Activated B cell treated with CpG ODN at 0.5 μM for 24 hours (primary cell): Measurements from ENCODE around the gene MANBA. TPM values are rescaled to one million over a fixed set of nuclear protein-coding genes. Genes with fewer than 3 reads are reported as not detected.

Experiments
- ATAC-seq: fragments of 200-7000 bp; cut with Tn5 transposase; one replicate; pipeline ENCODE4 v1.10.0; 2021; ENCODE audit warnings: low read depth, mild to moderate bottlenecking, moderate library complexity
- CTCF ChIA-PET: fragments of 350-600 bp; sonication (Branson Sonifier 250); formaldehyde crosslinking; loops from one replicate; lab custom pipeline; 2021; ENCODE audit warnings: antibody characterized with exemption; lab: Charles Lee
- POLR2A ChIA-PET: fragments of 350-600 bp; sonication (Branson Sonifier 250); formaldehyde crosslinking; loops from one replicate; lab custom pipeline; 2021; ENCODE audit warnings: antibody characterized with exemption; lab: Charles Lee
- DNase-seq: peaks from one replicate; pipeline ENCODE4 v3.0.0; 2022
- H3K27ac Mint-ChIP-seq: one replicate; pipeline ENCODE4 v1.8.0; 2020; ENCODE audit warnings: mixed read lengths
- H3K27me3 Mint-ChIP-seq: one replicate; pipeline ENCODE4 v1.8.0; 2021; ENCODE audit warnings: mixed read lengths
- H3K36me3 Mint-ChIP-seq: one replicate; pipeline ENCODE4 v1.8.0; 2021; ENCODE audit warnings: low read depth, mixed read lengths
- H3K4me1 Mint-ChIP-seq: one replicate; pipeline ENCODE4 v1.8.0; 2021; ENCODE audit warnings: mixed read lengths
- H3K4me3 Mint-ChIP-seq: one replicate; pipeline ENCODE4 v1.8.0; 2020; ENCODE audit warnings: mild to moderate bottlenecking, mixed read lengths
- H3K9me3 Mint-ChIP-seq: one replicate; pipeline ENCODE4 v1.8.0; 2020; ENCODE audit warnings: mixed read lengths
- intact Hi-C: fragments of 100-400 bp; cut with micrococcal nuclease; formaldehyde crosslinking; loops from one replicate; pipeline ENCODE4 v1.15.1; 2024
- total RNA-seq: library from RNA; stranded (reverse); gene quantifications from 2 replicates; pipeline ENCODE4 v1.2.3, GENCODE V29; 2022
- TF ChIP-seq, protein P1 (sequence below): fragments of 200-600 bp; IDR thresholded peaks from one replicate; pipeline ENCODE4 v1.8.0; 2022; ENCODE audit warnings: antibody characterized with exemption, mild to moderate bottlenecking

The MANBA gene
- total RNA-seq, 1 donor from 2014 or later = 55.3 TPM

DNA sequence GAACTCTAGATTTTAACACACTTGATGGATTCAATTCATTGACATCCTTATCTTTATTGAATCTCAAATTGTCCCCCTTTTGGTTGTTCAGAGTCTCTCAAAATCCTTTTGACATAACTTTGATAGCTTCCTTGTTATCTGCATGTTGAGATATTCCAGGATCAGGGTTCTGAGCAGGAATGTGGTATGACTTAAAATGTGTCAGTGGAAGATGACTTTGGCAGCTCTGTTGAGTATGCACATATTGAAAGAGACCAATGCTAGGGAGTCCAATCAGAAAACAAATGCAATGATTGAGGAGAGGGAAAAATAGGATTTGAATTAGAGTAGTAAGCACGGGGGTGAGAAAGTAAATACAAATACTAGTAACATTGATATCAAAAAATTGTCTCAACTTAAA is 93.8 kb downstream of the MANBA start:
- ChIA-PET CTCF (no interaction called here), POLR2A (no interaction called here)
- Mint-ChIP-seq H3K4me3 (no peak overlapping the region), H3K27me3 (no peaks in the 10 kb centered on the region), H3K9me3 (no peaks in the 10 kb centered on the region), H3K36me3 (peaks cover 70% of the 10 kb centered on the region), H3K27ac (no peak overlapping the region), H3K4me1 (no peaks in the 10 kb centered on the region)
- TF ChIP-seq, protein P1, sequence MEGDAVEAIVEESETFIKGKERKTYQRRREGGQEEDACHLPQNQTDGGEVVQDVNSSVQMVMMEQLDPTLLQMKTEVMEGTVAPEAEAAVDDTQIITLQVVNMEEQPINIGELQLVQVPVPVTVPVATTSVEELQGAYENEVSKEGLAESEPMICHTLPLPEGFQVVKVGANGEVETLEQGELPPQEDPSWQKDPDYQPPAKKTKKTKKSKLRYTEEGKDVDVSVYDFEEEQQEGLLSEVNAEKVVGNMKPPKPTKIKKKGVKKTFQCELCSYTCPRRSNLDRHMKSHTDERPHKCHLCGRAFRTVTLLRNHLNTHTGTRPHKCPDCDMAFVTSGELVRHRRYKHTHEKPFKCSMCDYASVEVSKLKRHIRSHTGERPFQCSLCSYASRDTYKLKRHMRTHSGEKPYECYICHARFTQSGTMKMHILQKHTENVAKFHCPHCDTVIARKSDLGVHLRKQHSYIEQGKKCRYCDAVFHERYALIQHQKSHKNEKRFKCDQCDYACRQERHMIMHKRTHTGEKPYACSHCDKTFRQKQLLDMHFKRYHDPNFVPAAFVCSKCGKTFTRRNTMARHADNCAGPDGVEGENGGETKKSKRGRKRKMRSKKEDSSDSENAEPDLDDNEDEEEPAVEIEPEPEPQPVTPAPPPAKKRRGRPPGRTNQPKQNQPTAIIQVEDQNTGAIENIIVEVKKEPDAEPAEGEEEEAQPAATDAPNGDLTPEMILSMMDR = no peak
- DNase-seq = no peak
- ATAC-seq = no peak
- intact Hi-C loops = no loop called here

DNA sequence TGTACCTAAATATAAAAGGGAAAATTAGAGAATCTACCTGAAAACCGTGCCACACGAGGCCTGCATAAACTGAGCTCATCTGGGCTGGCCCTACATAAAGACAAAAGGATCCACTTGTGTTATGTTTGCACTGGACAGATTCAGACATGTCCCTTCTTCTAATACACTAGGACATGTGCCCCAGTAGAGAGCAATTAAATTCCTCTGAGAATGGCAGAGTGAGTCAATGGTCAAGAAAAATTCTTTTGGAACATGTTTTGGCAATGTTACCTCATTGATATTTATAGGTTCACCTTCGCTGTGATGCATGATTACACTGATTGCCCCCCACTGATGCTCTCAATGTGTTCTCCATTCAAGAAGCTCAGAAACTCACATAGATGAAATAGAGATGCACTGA is 95.2 kb downstream of the MANBA start:
- POLR2A ChIA-PET = no interaction called here
- no peak overlapping the region for H3K27ac Mint-ChIP-seq
- intact Hi-C loops = no loop called here
- ATAC-seq (no peak), DNase-seq (no peak)
- no peaks in the 10 kb centered on the region for H3K9me3 Mint-ChIP-seq
- CTCF ChIA-PET = no interaction called here
- TF ChIP-seq, protein P1 = no peak
- H3K27me3 Mint-ChIP-seq = no peaks in the 10 kb centered on the region
- no peaks in the 10 kb centered on the region for H3K4me1 Mint-ChIP-seq
- no peak overlapping the region for H3K4me3 Mint-ChIP-seq
- peaks cover 69% of the 10 kb centered on the region for H3K36me3 Mint-ChIP-seq

DNA sequence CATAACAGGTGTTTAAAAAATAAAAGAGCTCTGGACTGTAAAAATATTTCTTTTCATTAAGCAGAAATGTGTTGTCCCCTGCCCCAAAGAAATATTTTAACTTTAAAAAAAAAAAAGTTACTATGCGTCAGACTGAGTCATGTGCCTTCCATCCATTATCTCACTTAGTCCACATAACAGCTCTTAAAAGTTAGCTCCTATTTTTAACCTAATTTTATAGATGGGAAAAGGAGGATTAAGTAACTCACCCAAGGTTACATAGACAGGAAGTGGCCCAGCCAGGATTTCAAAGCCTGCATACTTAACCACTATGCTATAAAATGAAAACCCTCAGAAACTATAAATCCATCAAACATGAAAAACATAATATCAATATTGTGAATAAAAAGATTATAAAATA is 97.7 kb downstream of the MANBA start:
- H3K9me3 Mint-ChIP-seq = no peaks in the 10 kb centered on the region
- ATAC-seq (no peak), DNase-seq (no peak)
- intact Hi-C loops = no loop called here
- no peak overlapping the region for H3K4me3 Mint-ChIP-seq
- POLR2A ChIA-PET = no interaction called here
- no peaks in the 10 kb centered on the region for H3K4me1 Mint-ChIP-seq
- peaks cover 51% of the 10 kb centered on the region for H3K36me3 Mint-ChIP-seq
- H3K27ac Mint-ChIP-seq = no peak overlapping the region
- H3K27me3 Mint-ChIP-seq = no peaks in the 10 kb centered on the region
- CTCF ChIA-PET = no interaction called here
- TF ChIP-seq, protein P1 = no peak

DNA sequence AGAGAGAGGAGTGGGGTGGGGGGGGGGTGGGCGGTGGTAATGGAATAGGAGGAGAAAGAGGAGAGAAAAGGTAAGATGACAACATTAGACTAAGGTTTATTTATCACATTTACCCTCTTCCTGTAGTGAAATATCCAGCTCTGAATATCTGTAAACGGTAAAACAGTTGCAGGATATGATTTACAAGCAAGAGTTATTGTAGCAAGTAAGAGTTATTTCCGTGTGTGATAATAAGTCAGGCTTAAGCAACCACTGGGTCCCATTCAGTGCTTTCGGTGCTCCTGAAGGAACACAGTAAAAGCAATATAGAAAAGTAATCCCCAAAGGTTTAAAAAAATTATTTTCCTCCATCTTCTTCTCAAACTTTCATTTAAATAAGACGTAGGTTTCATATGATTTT is 103.6 kb downstream of the MANBA start:
- intact Hi-C loops = loop anchor here (10.0 kb wide), 1 partner anchor 348 kb away; no protein-coding TSS in a partner anchor
- CTCF ChIA-PET = no interaction called here
- ATAC-seq (no peak), DNase-seq (no peak)
- Mint-ChIP-seq H3K36me3 (peaks cover 40% of the 10 kb centered on the region), H3K4me1 (no peaks in the 10 kb centered on the region), H3K27ac (no peak overlapping the region), H3K9me3 (no peaks in the 10 kb centered on the region), H3K4me3 (no peak overlapping the region), H3K27me3 (no peaks in the 10 kb centered on the region)
- POLR2A ChIA-PET = no interaction called here
- TF ChIP-seq, protein P1 = no peak

DNA sequence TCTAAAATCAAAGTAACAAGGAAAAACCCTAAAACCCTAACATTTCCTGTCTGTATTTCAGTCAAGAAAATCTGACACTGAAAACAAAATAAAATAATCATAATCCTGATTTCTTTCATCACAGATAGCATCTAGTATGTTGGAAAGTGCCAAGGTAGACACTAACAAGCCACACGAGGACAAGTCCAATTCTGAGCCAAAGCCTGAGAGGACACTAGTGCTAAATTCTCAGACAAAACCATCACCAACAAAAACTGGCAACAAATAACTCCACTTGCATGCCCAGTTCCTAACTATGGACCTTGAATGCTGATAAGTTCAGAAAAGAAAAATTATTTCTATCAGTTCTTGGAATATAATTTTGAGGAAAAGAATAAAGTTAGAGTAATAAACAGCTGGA is 113.7 kb downstream of the MANBA start:
- ATAC-seq = no peak
- Mint-ChIP-seq H3K27ac (no peak overlapping the region), H3K36me3 (peaks cover 73% of the 10 kb centered on the region)

More for the DNA sequence above, 113.7 kb downstream of the MANBA start:
- no peaks in the 10 kb centered on the region for H3K9me3 Mint-ChIP-seq
- POLR2A ChIA-PET = no interaction called here
- TF ChIP-seq, protein P1 = no peak
- no peaks in the 10 kb centered on the region for H3K27me3 Mint-ChIP-seq
- CTCF ChIA-PET = no interaction called here
- H3K4me1 Mint-ChIP-seq = no peaks in the 10 kb centered on the region
- no peak for DNase-seq
- no peak overlapping the region for H3K4me3 Mint-ChIP-seq
- intact Hi-C loops = no loop called here
